ENCODE data around the gene MTPN. TPM values are rescaled to one million over a fixed set of nuclear protein-coding genes. Genes with fewer than 3 reads are reported as not detected.

The MTPN gene, protein sequence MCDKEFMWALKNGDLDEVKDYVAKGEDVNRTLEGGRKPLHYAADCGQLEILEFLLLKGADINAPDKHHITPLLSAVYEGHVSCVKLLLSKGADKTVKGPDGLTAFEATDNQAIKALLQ
- total RNA-seq, result 100 to 1,000 TPM; 108 to 115 TPM

DNA sequence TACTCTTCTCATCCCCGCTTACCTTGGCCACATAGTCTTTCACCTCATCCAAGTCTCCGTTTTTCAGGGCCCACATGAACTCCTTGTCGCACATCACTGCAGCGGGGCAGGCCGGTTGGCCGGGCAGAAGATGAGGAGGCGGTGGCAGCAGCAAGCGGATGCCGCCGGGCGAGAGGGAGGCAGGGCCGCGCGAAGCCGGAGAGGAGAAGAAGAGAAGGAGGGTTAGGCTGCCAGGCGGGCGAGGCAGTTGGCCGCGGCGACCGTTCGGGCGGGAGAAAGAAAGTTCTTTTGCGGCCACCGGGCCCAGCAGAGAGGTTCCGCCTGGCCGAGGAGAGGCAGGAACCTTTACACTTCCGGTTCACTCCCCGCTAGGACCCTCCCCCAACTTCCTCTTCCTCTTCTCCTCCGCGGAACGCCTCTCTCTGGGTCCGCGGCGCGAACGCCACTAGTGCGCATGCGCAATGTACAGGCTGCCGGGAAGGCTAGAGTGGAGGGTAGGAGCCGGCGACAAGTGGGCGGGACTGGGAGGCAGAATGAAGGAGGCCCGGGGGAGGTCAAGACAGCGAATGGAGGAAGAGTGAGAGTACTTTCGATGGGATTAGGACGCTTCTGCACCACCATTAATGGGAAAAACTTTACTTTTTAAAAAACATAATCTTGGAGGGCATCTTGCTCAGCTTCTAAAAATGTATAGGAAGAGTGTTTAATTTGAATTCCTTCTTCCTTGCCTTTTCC is at the start of gene MTPN:
Gene MTPN (minus strand): TSS at position 353 of the 735 bp plus-strand sequence. CDS start 259 bp downstream, at position 94.
- Mint-ChIP-seq H3K36me3 (ENCODE audit: low read depth) (peaks cover 14% of the 10 kb centered on the region), H3K4me1 (ENCODE audit: low read depth) (peaks cover 75% of the 10 kb centered on the region), H3K27ac (peak within 1 kb of the TSS; percentile 89), H3K4me3 (peak within 1 kb of the TSS; percentile 90), H3K9me3 (no peaks in the 10 kb centered on the region), H3K27me3 (no peaks in the 10 kb centered on the region)
- ChIA-PET POLR2A (interaction anchor here (0.9 kb wide), 1 partner anchor 20 kb away, joined by 3 read pairs; no protein-coding TSS in a partner anchor), CTCF (interaction anchor here (0.9 kb wide), 1 partner anchor 11 kb away, joined by 3 read pairs; no protein-coding TSS in a partner anchor)
- ATAC-seq (peak; percentile 87), DNase-seq (peak; percentile 98)
- intact Hi-C loops (cut with micrococcal nuclease), result no loop called here
- TF ChIP-seq, protein P1, sequence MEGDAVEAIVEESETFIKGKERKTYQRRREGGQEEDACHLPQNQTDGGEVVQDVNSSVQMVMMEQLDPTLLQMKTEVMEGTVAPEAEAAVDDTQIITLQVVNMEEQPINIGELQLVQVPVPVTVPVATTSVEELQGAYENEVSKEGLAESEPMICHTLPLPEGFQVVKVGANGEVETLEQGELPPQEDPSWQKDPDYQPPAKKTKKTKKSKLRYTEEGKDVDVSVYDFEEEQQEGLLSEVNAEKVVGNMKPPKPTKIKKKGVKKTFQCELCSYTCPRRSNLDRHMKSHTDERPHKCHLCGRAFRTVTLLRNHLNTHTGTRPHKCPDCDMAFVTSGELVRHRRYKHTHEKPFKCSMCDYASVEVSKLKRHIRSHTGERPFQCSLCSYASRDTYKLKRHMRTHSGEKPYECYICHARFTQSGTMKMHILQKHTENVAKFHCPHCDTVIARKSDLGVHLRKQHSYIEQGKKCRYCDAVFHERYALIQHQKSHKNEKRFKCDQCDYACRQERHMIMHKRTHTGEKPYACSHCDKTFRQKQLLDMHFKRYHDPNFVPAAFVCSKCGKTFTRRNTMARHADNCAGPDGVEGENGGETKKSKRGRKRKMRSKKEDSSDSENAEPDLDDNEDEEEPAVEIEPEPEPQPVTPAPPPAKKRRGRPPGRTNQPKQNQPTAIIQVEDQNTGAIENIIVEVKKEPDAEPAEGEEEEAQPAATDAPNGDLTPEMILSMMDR (IDR thresholded peaks at IDR 0.05), result no peak

DNA sequence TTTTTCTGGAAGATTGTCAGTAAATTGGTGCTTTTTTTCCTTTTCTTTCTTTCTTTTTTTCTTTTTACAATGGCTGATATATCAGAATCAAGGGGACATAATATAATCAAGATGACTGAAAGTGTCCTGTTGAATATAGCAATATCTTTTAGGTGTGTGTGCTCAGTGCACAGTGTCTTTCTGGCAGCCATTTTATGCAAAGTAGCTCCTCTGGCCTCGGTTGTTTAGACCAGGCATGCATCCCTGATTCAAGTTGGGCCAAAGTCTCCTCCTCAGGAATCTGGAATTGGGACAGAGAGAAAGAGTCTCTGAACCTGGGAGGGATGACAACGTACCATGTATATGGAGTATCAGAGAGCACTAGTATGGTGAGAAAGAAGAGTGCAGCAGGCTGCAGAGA is 49.0 kb upstream of the MTPN start:
- ATAC-seq (no peak), DNase-seq (no peak)
- no peak overlapping the region for H3K27ac Mint-ChIP-seq
- peaks cover 6% of the 10 kb centered on the region for H3K4me1 Mint-ChIP-seq (ENCODE audit: low read depth)
- TF ChIP-seq, protein P1 (IDR thresholded peaks at IDR 0.05), result no peak
- intact Hi-C loops (cut with micrococcal nuclease), result no loop called here
- ChIA-PET POLR2A (no interaction called here), CTCF (no interaction called here)
- H3K4me3 Mint-ChIP-seq, result no peak overlapping the region
- peaks cover 7% of the 10 kb centered on the region for H3K27me3 Mint-ChIP-seq
- no peaks in the 10 kb centered on the region for H3K9me3 Mint-ChIP-seq
- no peaks in the 10 kb centered on the region for H3K36me3 Mint-ChIP-seq (ENCODE audit: low read depth)

DNA sequence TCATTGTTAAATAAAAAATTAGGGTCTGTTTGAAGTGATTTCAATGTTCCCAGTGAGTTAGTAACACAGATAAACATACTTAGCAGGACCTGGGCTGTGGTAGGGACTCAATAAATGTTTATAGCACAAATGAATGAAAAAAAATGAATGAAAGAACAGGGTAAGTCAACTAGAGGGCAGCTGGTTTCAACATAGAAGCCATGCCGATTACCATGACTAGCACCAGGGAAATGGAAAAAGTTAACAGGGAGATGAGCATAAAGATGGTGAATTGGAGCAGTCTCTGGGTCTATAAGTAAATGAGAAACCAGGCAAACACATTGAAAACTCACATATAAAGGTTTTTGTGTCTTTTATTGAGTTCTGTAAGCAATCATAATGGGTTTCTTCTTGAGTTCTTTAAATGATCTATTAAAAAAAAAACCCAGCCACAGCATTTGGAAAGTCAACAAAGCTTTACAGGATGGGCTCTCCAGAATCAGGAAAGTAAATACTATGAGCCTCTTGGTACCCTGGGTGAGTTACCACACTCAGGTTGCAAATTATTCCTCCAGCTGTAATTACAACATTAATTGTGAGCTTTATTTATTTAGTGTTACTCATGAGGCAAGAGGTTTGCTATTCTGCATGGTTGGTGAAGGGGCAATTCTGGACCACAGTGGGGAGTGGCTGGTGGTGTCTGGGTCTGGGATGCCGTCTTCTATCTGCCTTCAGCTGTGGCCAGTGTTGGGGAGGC is 46.1 kb upstream of the MTPN start:
- POLR2A ChIA-PET, result no interaction called here

DNA sequence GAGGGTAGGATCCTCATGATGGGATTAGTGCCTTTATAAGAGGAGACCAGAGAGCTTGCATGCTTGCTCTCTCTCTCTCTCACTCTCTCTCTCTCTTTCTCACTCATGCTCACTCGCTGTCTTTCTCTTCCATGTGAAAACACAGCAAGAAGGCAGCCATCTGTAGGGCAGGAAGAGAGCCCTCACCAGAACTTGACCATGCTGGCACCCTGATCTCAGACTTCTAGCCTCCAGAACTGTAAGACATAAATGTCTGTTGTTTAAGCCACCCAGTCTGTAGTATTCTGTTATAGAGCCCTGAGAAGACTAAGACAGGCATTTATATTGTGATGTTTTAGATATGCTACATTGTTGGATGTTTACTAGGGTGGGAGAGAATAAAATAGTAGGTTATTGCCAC is 43.4 kb upstream of the MTPN start:
- DNase-seq, result no peak
- Mint-ChIP-seq H3K4me1 (ENCODE audit: low read depth) (peaks cover 12% of the 10 kb centered on the region), H3K27me3 (peaks cover 1% of the 10 kb centered on the region), H3K9me3 (no peaks in the 10 kb centered on the region), H3K27ac (no peak overlapping the region), H3K36me3 (ENCODE audit: low read depth) (no peaks in the 10 kb centered on the region), H3K4me3 (no peak overlapping the region)
- CTCF ChIA-PET, result no interaction called here
- POLR2A ChIA-PET, result no interaction called here
- TF ChIP-seq, protein P1 (IDR thresholded peaks at IDR 0.05), result no peak
- ATAC-seq, result no peak
- intact Hi-C loops (cut with micrococcal nuclease), result no loop called here

More for the DNA sequence above, 46.1 kb upstream of the MTPN start:
- ATAC-seq (no peak), DNase-seq (no peak)
- CTCF ChIA-PET, result interaction anchor here (0.6 to 3.4 kb wide), 3 partner anchors 13 to 224 kb away, joined by 3 to 8 read pairs (median 3); no protein-coding TSS in a partner anchor
- Mint-ChIP-seq H3K4me3 (no peak overlapping the region), H3K36me3 (ENCODE audit: low read depth) (no peaks in the 10 kb centered on the region), H3K27me3 (peaks cover 8% of the 10 kb centered on the region), H3K9me3 (no peaks in the 10 kb centered on the region), H3K4me1 (ENCODE audit: low read depth) (peaks cover 3% of the 10 kb centered on the region), H3K27ac (no peak overlapping the region)
- intact Hi-C loops (cut with micrococcal nuclease), result no loop called here
- TF ChIP-seq, protein P1 (IDR thresholded peaks at IDR 0.05), result no peak

All from activated CD8-positive, alpha-beta T cell treated with anti-CD3 and anti-CD28 coated beads for 36 hours (primary cell).